K562 (cell line): ENCODE results near the gene PPHLN1. TPM values are rescaled to one million over a fixed set of nuclear protein-coding genes. Genes with fewer than 3 reads are reported as not detected.
A peak's percentile ranks its signal among the peaks of the same experiment; 100 is the strongest.

Source experiments
- ARID1B ChIP-seq: fragments of 450-650 bp; IDR thresholded peaks from 2 replicates; pipeline ENCODE4 v1.6.1; 2016; ENCODE audit warnings: antibody characterized with exemption, mild to moderate bottlenecking, inconsistent platforms
- CBFA2T3 ChIP-seq: fragments of 450-650 bp; IDR thresholded peaks from 2 replicates; pipeline ENCODE4 v1.6.1; 2017
- CTCF ChIP-seq, 3 experiments: IDR thresholded peaks in 2 of 3; conservative IDR thresholded peaks in 1 of 3; 2 replicates each; pipeline ENCODE4 v1.5.1; 2011 to 2012; ENCODE audit warnings: low read length in 3 of 3, mild to moderate bottlenecking in 3 of 3, control low read depth in 2 of 3, improper control_type of control experiment in 1 of 3, inconsistent platforms in 1 of 3, low read depth in 1 of 3, mixed read lengths in 1 of 3, moderate library complexity in 1 of 3; ENCODE audit not compliant: insufficient read depth in 2 of 3
- EP400 ChIP-seq: fragments of 450-650 bp; IDR thresholded peaks from 2 replicates; pipeline ENCODE4 v1.6.1; 2017; ENCODE audit warnings: antibody characterized with exemption, mild to moderate bottlenecking, moderate library complexity
- HNRNPUL1 ChIP-seq: fragments of 200-400 bp; formaldehyde crosslinking; IDR thresholded peaks from 2 replicates; pipeline ENCODE4 v1.6.1; 2017; ENCODE audit warnings: low read length
- JUND ChIP-seq, 2 experiments: IDR thresholded peaks; 2 replicates in 1 of 2; 3 replicates in 1 of 2; pipeline ENCODE4 v1.6.1; 2011; ENCODE audit warnings: borderline replicate concordance in 2 of 2, low read depth in 2 of 2, low read length in 2 of 2, improper control_type of control experiment in 1 of 2, missing biosample characterization in 1 of 2, missing genetic modification characterization in 1 of 2, missing genetic modification reagents in 1 of 2
- L3MBTL2 ChIP-seq: fragments of 450-650 bp; IDR thresholded peaks from 2 replicates; pipeline ENCODE4 v1.6.1; 2016; ENCODE audit warnings: mild to moderate bottlenecking, moderate library complexity
- MAFG ChIP-seq: fragments of 450-650 bp; conservative IDR thresholded peaks from 2 replicates; pipeline ENCODE4 v1.6.1; 2016; ENCODE audit warnings: missing genetic modification characterization, missing compliant biosample characterization
- MNT ChIP-seq, 2 experiments: fragments of 450-650 bp; conservative IDR thresholded peaks; 2 replicates each; pipeline ENCODE4 v1.6.1; 2017; ENCODE audit warnings: mild to moderate bottlenecking in 2 of 2, moderate library complexity in 2 of 2
- MYC ChIP-seq, 2 experiments: fragments of 250-450 bp in 1 of 2; sonication (Bioruptor Pico) in 1 of 2; IDR thresholded peaks; 2 replicates each; pipeline versions ENCODE4 v1.5.1 to v1.6.1; 2012 to 2021; ENCODE audit warnings: low read depth in 2 of 2, borderline replicate concordance in 1 of 2, improper control_type of control experiment in 1 of 2, low read length in 1 of 2, mild to moderate bottlenecking in 1 of 2, moderate library complexity in 1 of 2
- PKNOX1 ChIP-seq: fragments of 450-650 bp; IDR thresholded peaks from 2 replicates; pipeline ENCODE4 v1.6.1; 2016
- POLR2H ChIP-seq: IDR thresholded peaks from 2 replicates; pipeline ENCODE4 v1.6.1; 2016; ENCODE audit warnings: missing genetic modification characterization, low read depth, mild to moderate bottlenecking, control low read depth, missing compliant biosample characterization, moderate library complexity
- SMARCA4 ChIP-seq: fragments of 450-650 bp; IDR thresholded peaks from 2 replicates; pipeline ENCODE4 v1.6.1; 2016
- SMARCC2 ChIP-seq: fragments of 450-650 bp; IDR thresholded peaks from 2 replicates; pipeline ENCODE4 v1.6.1; 2017; ENCODE audit warnings: antibody characterized with exemption, moderate library complexity, mild to moderate bottlenecking, low read depth
- TAF9B ChIP-seq: fragments of 450-650 bp; IDR thresholded peaks from 2 replicates; pipeline ENCODE4 v1.6.1; 2018; ENCODE audit warnings: mild to moderate bottlenecking; ENCODE audit not compliant: partially characterized antibody
- ZNF316 ChIP-seq: fragments of 450-650 bp; IDR thresholded peaks from 2 replicates; pipeline ENCODE4 v1.6.1; 2016
- ZNF592 ChIP-seq: fragments of 450-650 bp; IDR thresholded peaks from 2 replicates; pipeline ENCODE4 v1.6.1; 2017; ENCODE audit warnings: antibody characterized with exemption, mild to moderate bottlenecking
- polyA plus RNA-seq, 8 experiments: library from polyadenylated mRNA; depleted of rRNA in 4 of 8; stranded (reverse) in 5 of 8; unstranded in 3 of 8; fragments of >200 nt; fragmentation: Nextera tagmentation in 2 of 8; fragmentation: Illumina TruSeq in 1 of 8; extraction: Ambion mirVana in 2 of 8; extraction: Trizol in 1 of 8; gene quantifications; 2 replicates each; pipeline versions ENCODE4 v1.2.1 to v1.2.3, GENCODE V29; 2011 to 2014; ENCODE audit warnings: inconsistent platforms in 1 of 8, missing spikeins in 1 of 8
- total RNA-seq, 7 experiments: library from RNA; depleted of rRNA in 6 of 7; stranded (reverse); fragments of >200 nt in 6 of 7; fragmentation: Illumina TruSeq in 2 of 7; extraction: Trizol in 2 of 7; gene quantifications; 2 replicates each; pipeline versions ENCODE4 v1.2.1 to v1.2.3, GENCODE V29; 2011 to 2021; ENCODE audit warnings: low replicate concordance in 1 of 7

The PPHLN1 gene
- total and polyA plus RNA-seq, 9 of the 15 experiments (the other 6 are each of a cell fraction or from before 2014, with no cell fraction given) = 66.3 to 112 (median 93.6) TPM

- TF ChIP-seq MNT (conservative IDR thresholded peaks at IDR 0.05) (peak; percentile 38 to 57; a peak in 2 of 4 replicates), JUND (IDR thresholded peaks at IDR 0.05; ENCODE audit: borderline replicate concordance, low read depth, low read length) (no peak), JUND (tag; IDR thresholded peaks at IDR 0.05; ENCODE audit: borderline replicate concordance, low read depth, low read length) (peak; percentile 14; the same call in 1 of the 3 replicates), MYC (IDR thresholded peaks at IDR 0.05; ENCODE audit: low read depth, low read length) (0 out of 2 replicates have a peak, but pooled peaks have one; percentile 12), MYC (CRISPR knock-in tag; IDR thresholded peaks at IDR 0.05; ENCODE audit: borderline replicate concordance, low read depth) (no peak), CBFA2T3 (peak; percentile 58), EP400 (peak; percentile 38), TAF9B (peak; percentile 4), MAFG (tag) (peak; percentile 69), SMARCC2 (no peak), ZNF592 (peak; percentile 89), L3MBTL2 (peak; percentile 43), ARID1B (peak; percentile 58; the same call in 1 of the 2 replicates), SMARCA4 (peak; percentile 38; the same call in 1 of the 2 replicates), HNRNPUL1 (no peak), CTCF (IDR thresholded peaks at IDR 0.05 in 2 of 3, conservative IDR thresholded peaks at IDR 0.05 in 1 of 3; ENCODE audit: insufficient read depth in 2 of 3, low read depth in 1 of 3, low read length in 3 of 3) (no peak), ZNF316 (peak; percentile 63; the same call in 1 of the 2 replicates), PKNOX1 (peak; percentile 32; the same call in 1 of the 2 replicates), POLR2H (tag) (0 out of 2 replicates have a peak, but pooled peaks have one; percentile 41)
Observed at GRCh38 chr12:42421844-42422779, 96.1 kb downstream of the PPHLN1 start (continued).
